DMS114 treated with DMSO at 0.1 percent for 48 hours (cell line): ENCODE measurements around the gene EEF1AKMT3.

ENCODE experiments used
- DNase-seq: peaks from one replicate; lab custom pipeline; 2025; ENCODE audit not compliant: unreplicated experiment; lab: John Stamatoyannopoulos, UW

EEF1AKMT3 gene

GRCh38 chr12:57735198-57735855 is 37.1 kb upstream of the EEF1AKMT3 start:
- no peak for DNase-seq

DNA sequence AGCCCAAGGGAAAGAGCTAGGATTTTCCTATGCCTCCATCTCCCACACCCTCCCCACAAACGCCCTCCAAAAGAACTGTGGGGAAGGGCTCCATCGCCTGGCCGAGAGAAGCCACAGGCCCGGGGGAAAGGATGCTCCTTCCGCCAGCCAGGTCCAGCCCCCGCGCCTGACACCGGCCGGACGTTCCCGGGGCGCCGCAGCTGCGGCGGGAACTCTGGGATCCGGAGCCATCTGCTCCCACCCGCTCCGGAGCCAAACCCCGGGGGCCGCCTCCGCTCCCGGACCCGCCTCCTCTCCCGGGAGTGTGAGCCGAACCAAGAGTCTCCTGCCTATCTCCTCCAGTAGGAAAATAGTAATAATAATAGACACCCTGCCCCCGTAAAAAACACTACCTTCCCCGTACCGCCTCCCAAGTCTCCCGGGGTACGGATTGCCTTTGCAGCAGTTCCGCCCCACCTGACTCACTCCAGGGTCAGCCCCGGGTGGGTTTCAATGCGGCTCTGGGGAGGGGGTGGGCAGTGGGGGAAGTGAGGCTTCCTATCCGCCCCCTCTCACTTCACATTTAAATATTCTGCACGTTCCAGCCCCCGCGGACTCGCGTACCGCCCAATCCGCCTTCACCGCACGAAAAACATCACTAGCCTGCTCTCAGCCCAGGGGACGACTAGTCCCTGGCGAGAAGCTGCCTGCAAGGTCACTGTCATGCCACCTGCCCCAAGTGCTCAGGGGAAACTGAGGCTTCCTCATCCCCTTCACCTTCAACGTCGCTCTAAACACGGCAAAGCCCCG is 36.3 kb upstream of the EEF1AKMT3 start:
- peak; percentile 54 for DNase-seq

GRCh38 chr12:57736741-57737466 is 35.5 kb upstream of the EEF1AKMT3 start:
- peak; percentile 37 for DNase-seq

DNA sequence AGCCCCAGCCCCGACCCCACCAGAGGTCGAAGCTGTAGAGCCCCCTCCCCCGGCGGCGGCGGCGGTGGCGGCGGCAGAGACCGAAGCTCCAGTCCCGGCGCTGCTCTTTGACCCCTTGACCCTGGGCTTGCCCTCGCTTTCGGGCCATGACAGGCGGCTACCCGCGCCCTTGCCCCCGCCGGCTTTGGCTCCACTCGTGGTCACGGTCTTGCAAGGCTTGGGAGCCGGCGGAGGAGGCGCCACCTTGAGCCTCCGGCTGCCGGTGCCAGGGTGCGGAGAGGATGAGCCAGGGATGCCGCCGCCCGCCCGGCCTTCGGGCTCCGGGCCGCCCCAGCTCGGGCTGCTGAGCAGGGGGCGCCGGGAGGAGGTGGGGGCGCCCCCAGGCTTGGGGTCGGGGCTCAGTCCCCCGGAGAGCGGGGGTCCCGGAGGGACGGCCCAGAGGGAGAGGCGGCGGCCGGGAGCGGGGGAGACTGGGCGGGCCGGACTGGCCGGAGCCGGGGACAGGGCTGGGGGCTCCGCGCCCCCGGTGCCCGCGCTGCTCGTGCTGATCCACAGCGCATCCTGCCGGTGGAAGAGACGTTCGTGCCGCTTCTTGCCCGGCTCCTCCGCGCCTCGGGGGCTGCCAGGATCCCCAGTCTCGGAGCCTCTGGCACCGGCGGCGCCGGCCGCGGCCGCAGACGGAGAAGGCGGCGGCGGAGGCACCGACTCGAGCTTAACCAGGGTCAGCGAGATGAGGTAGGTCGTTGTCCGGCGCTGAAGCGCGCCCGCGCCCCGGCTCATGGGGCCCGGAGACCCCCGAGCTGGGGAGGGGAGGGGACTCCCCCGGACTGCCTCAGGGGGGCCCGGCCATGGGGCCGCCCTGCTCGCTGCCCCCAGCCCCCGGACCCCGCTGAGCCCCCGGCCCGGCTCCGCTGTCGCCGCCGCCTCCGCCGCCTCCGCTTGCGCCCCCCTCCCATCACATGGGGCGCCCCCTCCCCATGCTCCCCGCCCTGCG is 34.6 kb upstream of the EEF1AKMT3 start:
- DNase-seq: no peak

GRCh38 chr12:57738661-57739237 is 33.7 kb upstream of the EEF1AKMT3 start, which contains the start of gene AGAP2:
TSS of gene AGAP2 (minus strand) at chr12:57738742. CDS start at chr12:57738246, 496 bp downstream.
- peak; percentile 13 for DNase-seq

DNA sequence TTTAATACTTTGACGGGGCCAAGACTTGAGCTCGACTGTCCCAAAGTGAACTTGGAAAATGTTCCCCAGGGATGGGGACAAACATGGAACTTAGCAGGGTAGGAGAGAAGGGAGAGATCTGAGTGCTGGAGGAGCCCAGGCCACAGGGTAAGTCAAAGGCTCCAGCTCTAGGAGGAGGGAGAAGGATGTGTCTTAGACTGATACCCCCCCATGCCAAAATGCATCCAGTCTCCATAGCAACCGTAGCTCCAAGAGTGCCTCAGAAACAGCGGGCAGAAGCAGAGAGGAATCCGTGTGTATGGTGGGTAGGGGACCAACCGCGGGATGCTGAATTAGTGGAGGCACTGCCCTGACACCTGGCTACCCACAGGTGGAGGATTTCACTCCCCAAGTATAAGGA is 33.0 kb upstream of the EEF1AKMT3 start:
- no peak for DNase-seq

- no peak for DNase-seq
Observed at GRCh38 chr12:57739914-57740538, 32.4 kb upstream of the EEF1AKMT3 start.

DNA sequence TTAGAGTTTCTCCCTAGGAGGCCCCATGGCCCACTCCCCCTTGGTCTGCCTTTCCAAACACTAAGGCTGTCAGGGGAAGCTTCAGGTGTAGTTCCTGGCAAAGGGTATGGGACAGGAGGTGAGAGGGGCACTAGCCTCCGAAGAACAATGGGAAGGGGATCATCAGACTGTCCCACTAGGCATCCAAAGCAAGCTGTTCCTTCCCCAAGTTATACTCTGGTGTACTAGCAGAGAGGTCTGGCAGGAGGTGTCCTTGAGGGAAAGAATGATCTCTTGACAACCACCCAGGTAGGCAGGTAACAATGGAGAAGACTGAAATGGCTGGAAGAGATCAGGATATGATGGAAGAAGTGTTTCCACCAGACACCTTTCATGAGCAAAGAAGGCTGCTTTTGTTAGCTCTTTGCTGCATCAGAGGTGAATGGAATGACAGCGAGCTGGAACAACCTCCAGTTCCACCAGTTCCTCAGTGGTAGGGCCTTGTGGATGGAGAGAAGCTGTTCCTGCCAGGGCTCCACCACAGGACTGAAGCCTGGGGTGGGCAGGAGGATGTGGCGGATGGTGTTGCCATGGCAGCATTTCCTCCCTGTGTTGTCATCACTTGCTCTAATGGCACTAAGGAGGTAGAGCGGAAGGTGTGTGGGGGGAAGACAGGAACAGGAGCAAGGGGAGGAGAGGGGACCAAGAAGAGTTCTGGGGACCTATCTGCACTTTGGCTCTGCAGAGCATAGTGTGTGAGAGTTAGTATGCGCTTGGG is 31.6 kb upstream of the EEF1AKMT3 start:
- no peak for DNase-seq

DNA sequence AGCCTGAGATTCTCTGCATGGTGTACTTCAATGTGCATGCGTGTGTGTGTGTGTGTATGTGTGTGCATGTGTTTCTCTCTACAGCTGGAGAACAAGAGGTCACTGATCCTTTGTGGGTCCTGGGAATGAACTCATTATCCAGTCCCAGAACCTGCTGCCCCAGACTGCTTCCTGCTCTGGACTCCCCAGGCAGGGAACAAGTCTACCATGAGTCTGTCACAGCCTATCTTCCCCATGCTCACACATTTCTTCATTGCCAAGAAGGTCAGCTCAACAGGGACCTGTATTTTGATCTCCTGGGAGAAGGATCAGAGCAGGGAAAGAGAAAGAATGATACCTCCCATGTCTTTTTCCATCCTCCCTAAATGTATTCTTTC is 31.0 kb upstream of the EEF1AKMT3 start:
- DNase-seq: no peak

GRCh38 chr12:57741844-57742738 is 30.3 kb upstream of the EEF1AKMT3 start:
- DNase-seq: no peak

GRCh38 chr12:57743769-57744168 is 28.6 kb upstream of the EEF1AKMT3 start:
- no peak for DNase-seq

GRCh38 chr12:57744194-57744776 is 28.1 kb upstream of the EEF1AKMT3 start:
- peak; percentile 47 for DNase-seq

- peak; percentile 93 for DNase-seq
Observed at GRCh38 chr12:57744777-57745484, 27.5 kb upstream of the EEF1AKMT3 start, which contains the start of gene TSPAN31. TSS of gene TSPAN31 (plus strand) at chr12:57745039. CDS start at chr12:57745155, 116 bp downstream.

DNA sequence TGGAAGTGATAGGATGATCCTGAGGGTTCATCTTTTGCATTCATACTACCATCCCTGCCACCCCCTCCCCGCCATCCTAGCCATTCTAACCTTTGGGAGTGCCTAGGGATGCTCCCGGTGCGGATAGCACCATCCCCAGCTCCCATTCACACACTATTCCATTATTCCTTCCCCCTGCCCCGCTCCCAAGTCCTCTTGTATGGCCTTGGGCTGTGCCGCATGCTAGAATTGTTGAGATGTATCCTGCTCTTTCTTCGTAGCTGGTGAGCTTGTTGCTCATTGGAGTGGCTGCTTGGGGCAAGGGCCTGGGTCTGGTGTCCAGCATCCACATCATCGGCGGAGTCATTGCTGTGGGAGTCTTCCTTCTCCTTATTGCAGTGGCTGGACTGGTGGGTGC is 26.9 kb upstream of the EEF1AKMT3 start:
- no peak for DNase-seq

GRCh38 chr12:57746025-57746424 is 26.4 kb upstream of the EEF1AKMT3 start:
- DNase-seq: no peak

- no peak for DNase-seq
Observed at GRCh38 chr12:57749061-57749460, 23.4 kb upstream of the EEF1AKMT3 start.
